HG03354 (cell line): ENCODE measurements around the gene RPL13.
"Not testable (repeated sequence)": the region's sequence is repeated elsewhere in the genome, so short reads cannot be mapped to it uniquely, and the experiment has no call there.

ENCODE experiments used
- ATAC-seq: cut with Tn5 transposase; IDR thresholded peaks from one replicate; pipeline ENCODE4 v1.9.1; 2021; ENCODE audit warnings: mild to moderate bottlenecking; ENCODE audit not compliant: unreplicated experiment, poor library complexity, severe bottlenecking

The RPL13 gene

DNA sequence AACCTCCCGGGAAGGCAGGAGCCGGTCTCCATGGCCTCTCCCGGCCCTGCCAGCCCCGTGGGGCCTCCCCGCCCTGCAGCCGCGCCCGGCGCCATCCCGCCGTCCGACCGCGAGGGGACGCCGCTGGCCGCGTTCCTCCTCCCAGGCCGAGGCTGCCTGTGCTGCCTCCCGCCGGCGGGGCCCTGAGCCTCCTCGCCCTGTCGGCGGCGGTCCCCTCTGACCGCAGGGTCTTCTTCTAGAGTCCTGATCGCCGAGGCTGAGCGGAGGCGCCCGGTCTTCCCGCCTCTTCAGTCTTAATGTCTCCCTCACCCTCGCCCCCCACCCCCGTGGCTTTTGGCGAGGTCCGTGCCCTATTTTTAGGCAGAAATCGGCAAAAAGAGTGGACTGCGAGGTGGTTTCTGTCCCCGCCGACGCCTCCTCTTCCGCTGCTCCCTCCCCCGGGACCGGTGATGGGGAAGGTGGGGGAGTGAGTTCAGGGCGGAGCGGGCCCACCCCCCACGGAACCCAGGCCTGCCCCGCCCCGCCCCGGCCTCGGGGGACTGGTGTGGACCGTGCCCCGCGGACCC lies 14.3 kb downstream of the RPL13 start:
- ATAC-seq = peak; percentile 46

DNA sequence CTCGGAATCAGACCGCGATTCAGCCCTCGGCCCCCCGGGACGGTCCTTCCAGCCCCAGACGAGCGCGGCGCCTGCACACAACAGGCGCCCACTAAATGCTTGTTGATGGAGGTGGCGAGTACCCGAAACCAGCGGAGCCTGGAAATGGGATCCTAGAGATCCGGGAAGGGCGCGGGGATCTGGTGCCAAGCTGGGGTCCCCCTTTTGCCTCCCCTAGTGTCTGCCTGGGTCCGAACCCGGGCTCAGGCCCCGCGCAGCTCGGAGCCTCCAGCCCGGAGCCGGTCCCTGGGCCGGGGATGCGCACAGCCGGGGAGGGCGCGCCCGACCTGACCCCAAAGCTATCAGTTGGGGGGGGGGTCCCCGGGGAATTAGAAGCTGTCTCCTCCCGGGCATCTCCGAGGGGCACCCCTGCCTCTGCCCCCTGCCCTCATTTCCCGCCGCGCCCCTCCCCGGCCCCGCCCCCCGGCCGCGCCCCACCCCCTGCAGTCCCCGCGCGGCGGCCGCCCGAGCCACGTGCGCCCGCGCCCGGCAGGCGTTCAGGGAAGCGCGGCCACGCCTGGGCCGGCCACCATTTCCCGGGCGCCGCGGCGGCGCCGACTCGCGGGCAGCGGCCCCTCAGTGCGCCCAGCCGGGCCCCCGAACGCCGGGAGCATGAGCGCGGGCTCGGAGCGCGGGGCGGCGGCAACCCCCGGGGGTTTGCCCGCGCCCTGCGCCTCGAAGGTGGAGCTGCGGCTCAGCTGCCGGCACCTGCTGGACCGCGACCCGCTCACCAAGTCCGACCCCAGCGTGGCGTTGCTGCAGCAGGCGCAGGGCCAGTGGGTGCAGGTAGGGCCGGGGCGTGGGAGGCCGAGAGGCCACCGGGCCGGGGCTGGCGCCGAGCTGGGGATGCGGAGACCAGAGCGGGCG lies 15.0 kb downstream of the RPL13 start, which contains the start of gene CPNE7:
CPNE7 (plus strand) TSS at position 512 of the 906 bp plus-strand sequence; CDS start at position 652, 140 bp downstream.
- peak; percentile 18 for ATAC-seq

DNA sequence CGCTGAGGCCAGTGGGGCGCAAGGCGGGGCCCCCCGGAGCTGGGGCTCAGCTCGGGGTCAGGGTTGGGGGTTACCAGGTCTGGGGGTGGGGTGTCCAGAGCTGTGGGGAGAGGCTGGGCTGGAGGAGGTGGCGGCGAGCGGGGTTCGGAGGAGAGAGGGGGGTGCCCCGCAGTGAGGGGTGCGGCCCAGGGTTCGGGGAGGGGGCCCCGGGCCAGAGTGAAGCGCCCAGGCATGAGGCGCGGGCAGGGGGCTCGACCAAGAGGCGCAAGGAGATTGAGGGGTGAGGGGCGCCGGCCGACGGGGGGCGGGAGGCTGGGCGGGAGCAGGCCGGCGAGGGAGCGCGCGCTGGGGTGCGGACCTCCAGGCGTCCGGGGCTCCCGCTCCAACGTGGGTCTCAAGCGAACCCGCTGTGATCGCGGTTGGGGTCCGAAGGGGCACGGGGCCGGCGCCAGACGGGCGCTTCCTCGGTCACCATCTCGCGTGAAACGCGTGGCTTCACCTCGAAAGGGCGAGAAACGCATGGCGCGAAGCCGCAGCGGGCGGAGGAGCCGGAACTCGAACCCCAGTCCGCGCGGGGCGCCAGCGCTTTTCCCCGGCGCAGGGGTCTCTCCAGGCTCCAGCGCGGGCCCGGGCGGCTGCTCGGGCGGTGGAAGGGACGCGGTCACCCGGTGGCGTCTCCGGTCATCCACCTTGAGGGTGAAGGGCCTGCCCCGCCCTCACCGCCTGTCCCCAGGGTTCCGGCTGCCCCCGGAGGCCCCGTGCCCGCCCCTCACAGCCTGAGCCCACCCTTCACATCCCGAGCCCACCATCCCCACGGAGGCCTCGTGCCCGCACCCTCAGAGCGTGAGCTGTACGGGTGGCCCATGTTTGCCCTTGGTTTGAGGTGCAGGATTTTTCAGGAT lies 15.9 kb downstream of the RPL13 start:
- no peak for ATAC-seq

DNA sequence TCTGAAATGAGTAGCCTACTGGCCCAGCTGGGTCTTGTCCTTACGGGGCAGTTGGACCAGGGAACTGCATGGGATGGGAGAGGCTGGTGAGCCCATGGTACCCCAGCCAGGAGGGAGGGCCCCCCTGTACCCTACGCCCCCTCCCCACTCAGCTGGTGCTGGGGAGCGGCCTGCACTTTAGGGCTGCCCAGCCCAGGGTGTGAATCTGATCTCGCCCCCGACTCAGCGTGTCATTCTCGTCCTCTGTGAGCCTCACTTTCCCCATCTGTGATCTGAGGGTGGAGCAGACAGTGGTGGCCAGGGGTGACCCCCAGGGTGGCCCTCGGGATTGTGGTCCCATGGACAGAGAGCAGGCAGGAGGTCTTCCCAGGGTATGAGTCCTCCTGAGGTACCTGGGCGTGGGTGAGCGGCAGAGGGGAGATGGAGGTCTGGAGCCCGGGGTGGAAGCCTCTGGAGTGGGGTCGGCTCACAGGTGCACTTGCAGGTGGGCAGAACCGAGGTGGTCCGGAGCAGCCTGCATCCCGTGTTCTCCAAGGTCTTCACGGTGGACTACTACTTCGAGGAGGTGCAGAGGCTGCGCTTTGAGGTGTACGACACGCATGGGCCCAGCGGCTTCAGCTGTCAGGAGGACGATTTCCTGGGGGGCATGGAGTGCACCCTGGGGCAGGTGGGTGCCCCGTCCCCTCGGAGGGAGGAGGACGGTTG lies 16.7 kb downstream of the RPL13 start:
- ATAC-seq = no peak

DNA sequence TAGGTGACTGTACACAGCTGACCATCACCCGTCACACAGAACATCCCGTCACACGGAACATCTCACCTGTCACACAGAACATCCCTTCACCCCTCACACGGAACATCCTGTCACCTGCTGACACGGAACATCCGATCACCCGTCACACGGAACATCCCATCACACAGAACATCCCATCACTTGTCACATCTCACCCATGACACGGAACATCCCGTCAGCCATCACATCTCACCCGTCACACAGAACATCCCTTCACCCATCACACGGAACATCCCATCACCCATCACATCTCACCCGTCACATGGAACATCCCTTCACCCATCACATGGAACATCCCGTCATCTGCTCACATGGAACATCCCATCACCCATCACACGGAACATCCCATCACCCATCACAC lies 18.9 kb downstream of the RPL13 start:
- no peak for ATAC-seq

DNA sequence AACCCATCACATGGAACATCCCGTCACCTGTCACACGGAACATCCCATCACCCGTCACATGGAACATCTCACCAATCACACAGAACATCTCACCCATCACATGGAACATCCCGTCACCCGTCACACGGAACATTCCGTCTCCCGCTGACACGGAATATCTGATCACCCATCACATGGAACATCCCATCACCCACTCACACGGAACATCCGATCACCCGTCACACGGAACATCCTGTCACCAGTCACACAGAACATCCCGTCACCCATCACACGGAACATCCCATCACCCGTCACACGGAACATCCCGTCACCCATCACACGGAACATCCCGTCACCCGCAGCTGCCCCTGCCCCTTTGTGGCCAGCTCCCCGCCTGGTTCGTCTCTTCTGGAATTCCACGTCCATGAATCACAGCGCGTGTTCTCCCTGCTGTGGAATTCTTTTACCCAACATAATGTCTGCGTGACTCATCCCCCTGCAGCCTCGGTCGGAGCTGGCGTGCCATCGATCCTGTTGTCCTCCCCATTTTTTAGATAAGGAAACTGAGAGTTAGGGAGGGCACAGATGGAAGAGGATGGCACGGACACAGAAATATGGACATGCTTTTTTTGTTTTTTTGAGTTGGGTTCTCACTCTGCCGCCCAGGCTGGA lies 20.7 kb downstream of the RPL13 start:
- ATAC-seq = no peak

DNA sequence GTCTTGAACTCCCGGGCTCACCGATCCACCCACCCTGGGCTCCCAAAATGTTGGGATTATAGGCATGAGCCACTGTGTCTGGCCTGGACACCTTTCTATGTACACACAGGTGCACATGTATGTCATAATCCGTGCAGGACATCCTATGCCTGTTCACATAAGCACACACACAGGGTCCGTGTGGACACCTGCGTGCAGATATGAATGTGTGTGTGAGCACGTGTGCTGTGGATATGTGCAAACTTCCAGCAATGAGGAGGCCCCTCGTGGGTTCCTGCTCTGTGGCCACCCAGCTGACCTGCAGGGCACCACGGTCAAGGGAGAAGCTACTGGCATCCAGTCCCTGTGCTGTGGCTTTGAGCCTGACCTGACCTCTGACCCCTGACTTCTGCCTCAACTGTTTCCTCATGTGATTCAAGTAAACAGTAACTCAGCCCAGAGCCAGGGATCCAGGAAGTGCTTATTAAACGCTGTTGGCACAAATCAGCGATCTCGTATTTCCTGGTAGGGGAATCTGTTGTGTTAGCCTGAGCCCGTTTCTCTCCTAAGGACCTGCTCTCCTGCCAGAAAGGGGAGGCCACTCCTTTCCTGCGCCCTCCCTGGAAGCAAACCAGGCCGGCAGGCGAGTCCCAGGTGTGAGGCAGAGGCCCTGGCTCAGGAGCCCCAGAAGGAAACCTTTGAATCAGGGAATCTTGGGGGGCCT lies 21.5 kb downstream of the RPL13 start:
- no peak for ATAC-seq

DNA sequence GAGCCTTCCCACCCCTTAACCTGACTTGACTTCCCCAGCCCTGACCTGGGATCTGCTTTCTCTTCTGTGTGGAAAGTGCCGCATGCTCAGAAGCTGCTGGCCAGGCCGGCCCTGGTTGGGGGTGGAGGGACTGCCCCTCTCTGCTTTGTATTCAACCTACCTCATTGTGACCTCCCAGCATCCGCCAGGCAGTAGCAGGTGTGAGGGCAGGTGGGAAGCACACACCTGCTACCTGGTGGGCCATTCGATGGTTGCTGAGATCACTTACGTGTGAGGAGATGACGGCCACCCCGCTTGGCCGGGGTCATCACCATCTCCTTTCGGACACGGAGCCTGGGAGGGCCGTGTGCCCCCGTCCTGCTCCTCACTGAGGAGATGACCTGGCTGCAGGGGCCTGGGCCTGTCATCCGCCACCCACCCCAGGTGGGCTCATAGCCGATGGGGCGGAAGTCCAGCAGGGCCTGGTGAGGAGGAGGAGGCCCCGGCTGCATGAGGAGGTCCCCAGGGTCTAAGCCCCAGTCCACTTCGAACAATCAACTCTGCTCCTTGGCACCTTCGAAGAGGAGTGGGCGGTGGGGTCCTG lies 22.2 kb downstream of the RPL13 start:
- no peak for ATAC-seq

DNA sequence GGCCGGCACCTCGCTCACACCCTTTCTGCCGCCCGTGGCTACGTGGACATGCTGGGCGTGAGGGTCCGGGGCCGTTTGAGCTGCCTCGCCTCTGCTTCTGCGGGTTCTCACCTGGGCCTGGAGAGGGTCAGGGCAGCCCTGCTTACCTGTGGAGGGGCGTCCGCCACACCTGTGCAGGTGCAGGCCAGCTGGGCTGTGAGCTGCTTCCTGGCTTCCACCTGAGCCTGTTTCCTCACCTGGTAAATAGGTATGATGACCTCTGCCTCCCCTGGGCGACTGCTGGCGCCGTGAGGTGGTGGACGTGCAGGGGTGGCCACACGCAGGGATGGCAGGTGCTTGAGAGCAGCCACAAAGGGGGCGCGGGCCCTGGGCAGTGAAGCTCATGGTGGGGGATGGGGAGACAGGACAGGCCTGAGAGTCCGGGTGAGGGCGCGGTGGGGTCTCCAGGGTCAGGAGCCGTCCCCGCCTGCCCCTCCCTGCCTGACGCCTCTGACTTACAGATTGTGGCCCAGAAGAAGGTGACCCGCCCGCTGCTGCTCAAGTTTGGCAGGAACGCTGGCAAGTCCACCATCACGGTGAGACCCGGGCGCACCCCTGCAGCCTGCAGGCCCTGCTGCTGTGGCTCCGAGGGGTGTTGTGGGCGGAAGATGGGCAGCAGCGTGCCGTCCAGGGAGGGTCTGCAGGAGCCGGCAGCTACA lies 22.9 kb downstream of the RPL13 start:
- no peak for ATAC-seq

DNA sequence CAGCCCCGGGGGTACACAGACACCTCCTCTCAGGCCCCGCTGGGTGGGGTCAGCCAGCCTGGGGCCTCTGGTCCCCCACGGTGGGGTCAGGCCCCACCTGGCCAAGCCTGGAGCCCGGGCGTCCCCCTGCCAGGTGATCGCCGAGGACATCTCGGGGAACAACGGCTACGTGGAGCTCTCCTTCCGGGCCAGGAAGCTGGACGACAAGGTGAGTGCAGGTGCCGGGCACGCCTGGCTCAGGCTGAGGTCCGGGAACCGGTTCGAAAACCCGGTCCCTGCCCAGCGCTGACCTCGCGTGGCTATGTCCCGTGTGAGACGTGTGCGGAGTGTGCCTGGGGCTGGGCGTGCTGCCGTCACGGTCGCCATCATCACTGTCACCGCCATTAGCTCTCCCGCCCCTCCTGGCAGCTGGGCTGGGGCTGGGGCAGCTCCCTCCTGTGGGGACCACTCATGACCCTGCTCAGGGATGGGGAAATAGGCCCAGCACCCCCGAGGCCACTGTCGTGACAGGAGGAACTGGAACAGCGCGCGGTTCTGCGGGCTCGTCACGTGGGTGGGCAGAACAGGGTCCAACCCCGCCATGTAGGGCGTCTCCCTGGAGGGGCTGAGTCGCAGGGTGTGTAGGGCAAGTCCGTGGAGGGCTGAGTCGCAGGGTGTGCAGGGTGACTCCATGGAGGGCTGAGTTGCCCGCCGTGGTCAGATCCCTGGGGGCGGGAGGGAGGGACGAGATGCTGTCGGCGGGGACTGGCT lies 23.6 kb downstream of the RPL13 start:
- no peak for ATAC-seq

DNA sequence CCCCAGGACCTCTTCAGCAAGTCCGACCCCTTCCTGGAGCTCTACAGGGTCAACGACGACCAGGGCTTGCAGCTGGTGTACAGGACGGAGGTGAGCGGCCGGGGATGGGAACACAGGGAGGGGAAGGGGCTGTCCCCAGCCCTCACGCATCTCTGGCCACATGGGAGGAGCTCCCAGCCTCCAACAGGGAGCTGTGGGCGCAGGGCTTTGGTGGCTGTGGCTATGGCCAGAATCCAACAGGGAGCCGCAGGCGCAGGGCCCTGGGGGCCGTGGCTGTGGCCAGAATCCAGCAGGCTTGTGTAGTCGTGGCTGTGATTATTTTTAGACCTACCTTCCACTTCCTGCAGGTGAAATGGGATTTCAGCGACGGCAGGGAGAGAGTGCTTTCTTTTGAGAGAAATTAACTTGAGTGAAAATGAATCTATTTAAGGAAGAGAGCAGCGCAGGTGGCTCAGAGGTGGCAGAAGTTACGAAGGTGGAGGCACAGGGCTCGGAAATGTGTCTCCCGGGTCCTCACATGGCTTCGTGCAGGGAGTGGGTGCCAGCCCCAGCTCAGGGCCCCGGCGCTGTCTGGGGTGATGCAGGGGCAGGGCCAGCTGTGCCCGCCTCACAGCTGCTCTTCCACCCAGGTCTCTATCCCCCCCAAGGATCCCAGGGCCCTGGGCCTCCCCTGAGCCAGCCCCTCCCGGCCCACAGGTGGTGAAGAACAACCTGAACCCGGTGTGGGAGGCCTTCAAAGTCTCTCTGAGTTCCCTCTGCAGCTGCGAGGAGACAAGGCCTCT lies 24.5 kb downstream of the RPL13 start:
- ATAC-seq = no peak

DNA sequence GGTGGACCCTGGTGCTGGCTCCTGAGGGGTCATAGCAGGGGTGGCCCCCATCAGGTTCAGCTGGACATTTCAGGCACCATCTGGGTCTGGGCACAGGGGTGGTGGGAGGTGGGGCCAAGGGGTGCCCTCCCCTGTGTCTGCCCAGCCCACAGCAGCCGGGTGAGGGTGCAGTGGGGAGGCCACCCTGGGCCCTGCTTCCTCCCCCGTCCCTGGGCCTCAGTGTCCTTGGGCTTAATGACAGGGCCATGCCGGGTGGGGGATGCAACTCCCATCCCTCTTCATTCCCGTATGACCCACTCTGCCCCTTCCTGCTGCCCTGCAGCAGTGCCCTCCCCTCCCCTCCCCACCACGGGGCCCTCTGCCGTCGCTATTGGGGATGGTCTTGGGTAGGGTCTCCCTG lies 25.7 kb downstream of the RPL13 start:
- ATAC-seq = no peak

DNA sequence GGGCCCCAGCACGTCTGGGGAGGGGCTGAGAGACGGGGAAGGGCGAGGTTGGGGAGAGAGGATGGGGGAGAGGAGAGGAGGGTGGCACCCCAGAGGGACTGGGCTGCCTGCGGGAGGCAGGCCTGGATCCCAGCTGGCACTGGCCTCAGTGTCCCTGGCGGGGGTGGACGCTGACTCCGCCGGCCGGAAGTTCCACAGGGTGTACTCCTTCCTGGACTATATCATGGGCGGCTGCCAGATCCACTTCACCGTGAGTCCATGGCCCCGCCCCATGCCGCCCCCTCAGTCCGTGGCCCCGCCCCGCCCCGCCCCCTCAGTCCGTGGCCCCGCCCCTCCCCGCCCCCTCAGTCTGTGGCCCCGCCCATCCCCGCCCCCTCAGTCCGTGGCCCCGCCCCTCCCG lies 26.4 kb downstream of the RPL13 start:
- ATAC-seq = no peak

DNA sequence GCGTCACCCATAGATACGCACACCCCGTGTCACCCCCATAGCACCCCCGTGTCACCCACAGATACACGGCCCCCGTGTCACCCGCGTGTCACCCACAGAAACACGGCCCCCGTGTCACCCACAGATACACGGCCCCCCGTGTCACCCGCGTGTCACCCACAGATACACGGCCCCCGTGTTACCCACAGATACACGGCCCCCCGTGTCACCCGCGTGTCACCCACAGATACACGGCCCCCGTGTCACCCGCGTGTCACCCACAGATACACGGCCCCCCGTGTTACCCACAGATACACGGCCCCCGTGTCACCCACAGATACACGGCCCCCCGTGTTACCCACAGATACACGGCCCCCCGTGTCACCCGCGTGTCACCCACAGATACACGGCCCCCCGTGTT lies 27.2 kb downstream of the RPL13 start:
- not testable (repeated sequence) for ATAC-seq

DNA sequence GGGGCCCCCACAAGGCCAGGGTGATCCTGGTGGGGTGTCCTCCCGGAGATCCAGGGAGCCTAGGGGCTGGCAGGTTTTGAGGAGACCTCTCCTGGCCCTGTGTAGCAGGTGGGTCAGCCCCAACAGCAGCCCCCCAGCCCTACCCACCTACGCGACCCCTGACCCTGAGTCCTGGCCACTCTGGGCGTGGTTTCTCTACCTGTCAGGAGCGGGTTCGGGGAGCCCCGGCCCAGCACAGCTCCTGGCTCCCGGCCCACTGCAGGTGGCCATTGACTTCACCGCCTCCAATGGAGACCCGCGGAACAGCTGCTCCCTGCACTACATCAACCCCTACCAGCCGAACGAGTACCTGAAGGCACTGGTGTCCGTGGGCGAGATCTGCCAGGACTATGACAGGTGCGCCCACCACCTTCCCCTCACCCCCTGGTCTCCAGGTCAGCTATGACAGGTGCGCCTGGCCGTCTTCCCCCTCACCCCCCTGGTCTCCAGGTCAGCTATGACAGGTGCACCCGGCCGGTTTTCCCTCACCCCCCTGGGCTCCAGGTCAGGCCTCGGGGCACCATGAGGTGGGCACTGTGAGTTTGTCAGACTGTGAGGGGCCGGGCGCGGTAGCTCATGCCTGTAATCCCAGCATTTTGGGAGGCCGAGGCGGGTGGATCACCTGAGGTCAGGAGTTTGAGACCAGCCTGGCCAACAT lies 28.1 kb downstream of the RPL13 start:
- no peak for ATAC-seq
